ENCODE data around the gene NEO1. TPM values are rescaled to one million over a fixed set of nuclear protein-coding genes. Genes with fewer than 3 reads are reported as not detected.

Gene NEO1
- total RNA-seq, 4 donors from 2014 or later: 27.1 to 39.6 (median 28.8) TPM

GRCh38 chr15:73035221-73035620 lies 17.0 kb upstream of the NEO1 start:
- Histone ChIP-seq H3K4me3 (replicated peaks in 1 of 3) (no peak overlapping the region), H3K36me3 (no peaks in the 10 kb centered on the region), H3K27me3 (no peaks in the 10 kb centered on the region), H3K27ac (no peak overlapping the region), H3K4me1 (peaks cover 0 to 4% of the 10 kb centered on the region in 2 donors), H3K9me3 (no peaks in the 10 kb centered on the region)
- WGBS, 2 donors: 81 to 89% methylated on average over 2 of the region's 2 CpGs
- TF ChIP-seq CTCF (IDR thresholded peaks at IDR 0.05): no peak
- no peak for TF ChIP-seq POLR2A (IDR thresholded peaks at IDR 0.05)
- intact Hi-C loops (cut with DNase I): no loop called here
- no peak for DNase-seq

DNA sequence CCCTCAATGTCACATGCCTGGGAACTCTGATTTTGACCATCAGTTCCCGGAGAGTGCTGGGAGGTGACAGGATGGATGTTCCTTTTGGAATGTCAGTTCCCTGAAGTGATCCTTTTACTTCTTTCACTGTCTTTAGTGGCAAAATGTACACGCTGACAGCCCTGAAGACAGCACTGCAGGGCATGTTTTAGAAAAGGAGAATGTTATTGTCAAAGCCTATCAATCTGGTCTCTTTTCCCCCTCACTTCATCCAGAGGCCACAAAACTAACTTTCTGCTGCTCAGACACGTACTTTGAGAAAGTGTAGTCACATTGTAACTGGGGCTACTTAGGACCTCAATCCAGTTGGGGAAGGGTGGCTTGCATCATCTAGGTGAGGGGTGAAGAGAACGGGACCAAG lies 14.0 kb upstream of the NEO1 start:
- 78 to 85% methylated on average over 4 of the region's 4 CpGs for WGBS, 2 donors
- intact Hi-C loops (cut with DNase I): no loop called here
- TF ChIP-seq POLR2A (IDR thresholded peaks at IDR 0.05) (no peak), CTCF (IDR thresholded peaks at IDR 0.05) (no peak)
- H3K9me3 ChIP-seq: no peaks in the 10 kb centered on the region
- no peaks in the 10 kb centered on the region for H3K27me3 ChIP-seq
- no peak overlapping the region for H3K4me3 ChIP-seq (replicated peaks in 1 of 3)
- no peaks in the 10 kb centered on the region for H3K36me3 ChIP-seq
- DNase-seq: no peak
- H3K27ac ChIP-seq: no peak overlapping the region
- no peaks in the 10 kb centered on the region for H3K4me1 ChIP-seq

GRCh38 chr15:73046073-73046472 lies 6.2 kb upstream of the NEO1 start:
- intact Hi-C loops (cut with DNase I): no loop called here
- no peaks in the 10 kb centered on the region for H3K36me3 ChIP-seq
- no peak for DNase-seq
- 76 to 78% methylated on average over 5 of the region's 5 CpGs for WGBS, 2 donors
- no peaks in the 10 kb centered on the region for H3K9me3 ChIP-seq
- H3K4me3 ChIP-seq (replicated peaks in 1 of 3): no peak overlapping the region
- H3K27ac ChIP-seq: no peak overlapping the region
- TF ChIP-seq CTCF (IDR thresholded peaks at IDR 0.05) (no peak), POLR2A (IDR thresholded peaks at IDR 0.05) (no peak)
- H3K4me1 ChIP-seq: no peaks in the 10 kb centered on the region
- H3K27me3 ChIP-seq: no peaks in the 10 kb centered on the region

DNA sequence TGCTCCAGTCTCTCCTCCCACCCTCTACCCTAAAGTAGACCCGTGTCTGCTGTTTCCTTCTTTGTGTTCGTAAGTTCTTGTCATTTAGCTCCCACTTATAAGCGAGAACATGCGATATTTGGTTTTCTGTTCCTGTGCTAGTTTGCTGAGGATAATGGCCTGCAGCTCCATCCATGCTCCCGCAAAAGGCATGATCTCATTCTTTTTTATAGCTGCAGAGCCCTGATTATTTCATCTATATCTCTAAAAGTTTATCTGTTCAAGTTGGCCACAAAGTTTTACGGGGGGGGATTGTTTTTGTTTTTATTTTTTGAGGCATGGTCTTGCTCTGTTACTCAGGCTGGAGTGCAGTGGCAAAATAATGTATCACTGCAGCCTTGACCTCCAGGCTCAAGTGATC lies 4.4 kb upstream of the NEO1 start:
- H3K9me3 ChIP-seq: no peaks in the 10 kb centered on the region
- H3K4me1 ChIP-seq: no peaks in the 10 kb centered on the region
- H3K27me3 ChIP-seq: no peaks in the 10 kb centered on the region
- H3K4me3 ChIP-seq (replicated peaks in 1 of 3): no peak overlapping the region
- H3K27ac ChIP-seq: no peak overlapping the region
- WGBS, 2 donors: 87 to 92% methylated on average over 6 of the region's 6 CpGs
- intact Hi-C loops (cut with DNase I): no loop called here
- TF ChIP-seq POLR2A (IDR thresholded peaks at IDR 0.05) (no peak), CTCF (IDR thresholded peaks at IDR 0.05) (no peak)
- no peaks in the 10 kb centered on the region for H3K36me3 ChIP-seq
- no peak for DNase-seq

GRCh38 chr15:73048624-73049295 lies 3.5 kb upstream of the NEO1 start:
- DNase-seq: no peak
- Histone ChIP-seq H3K4me1 (peaks cover 4 to 8% of the 10 kb centered on the region in 2 donors), H3K9me3 (no peaks in the 10 kb centered on the region), H3K27ac (no peak overlapping the region), H3K4me3 (replicated peaks in 1 of 3) (no peak overlapping the region), H3K36me3 (no peaks in the 10 kb centered on the region), H3K27me3 (no peaks in the 10 kb centered on the region)
- 52 to 53% methylated on average over 3 of the region's 3 CpGs for WGBS, 2 donors
- TF ChIP-seq POLR2A (IDR thresholded peaks at IDR 0.05) (no peak), CTCF (IDR thresholded peaks at IDR 0.05) (no peak)
- intact Hi-C loops (cut with DNase I): no loop called here
